Hepatocyte (in vitro differentiated cells): ENCODE data around the gene CETN3. TPM values are rescaled to one million over a fixed set of nuclear protein-coding genes. Genes with fewer than 3 reads are reported as not detected.

Experiments used
- DNase-seq: peaks from one replicate; pipeline ENCODE4 v3.0.0-alpha.2; 2016; ENCODE audit warnings: low spot score
- H2AFZ ChIP-seq: fragments of 200-600 bp; sonication (generic); 2 replicates; pipeline ENCODE4 v1.6.0; 2016; ENCODE audit warnings: antibody characterized with exemption, mild to moderate bottlenecking
- H3K27ac ChIP-seq: fragments of 200-600 bp; sonication (generic); 2 replicates; pipeline ENCODE4 v1.5.1; 2016; ENCODE audit warnings: mild to moderate bottlenecking
- H3K27me3 ChIP-seq: fragments of 200-600 bp; sonication (generic); 2 replicates; pipeline ENCODE4 v1.6.1; 2016
- H3K36me3 ChIP-seq: fragments of 200-600 bp; sonication (generic); replicated peaks from 2 replicates; pipeline ENCODE4 v1.5.1; 2016; ENCODE audit warnings: low read depth; ENCODE audit not compliant: insufficient read depth
- H3K4me1 ChIP-seq: fragments of 200-600 bp; sonication (generic); 2 replicates; pipeline ENCODE4 v1.5.1; 2016; ENCODE audit warnings: mild to moderate bottlenecking, moderate library complexity; ENCODE audit not compliant: insufficient read depth
- H3K4me2 ChIP-seq: fragments of 200-600 bp; sonication (generic); 2 replicates; pipeline ENCODE4 v1.6.0; 2016
- H3K4me3 ChIP-seq: fragments of 200-600 bp; sonication (generic); 2 replicates; pipeline ENCODE4 v1.5.1; 2016; ENCODE audit warnings: mild to moderate bottlenecking
- H3K79me2 ChIP-seq: fragments of 200-600 bp; sonication (generic); 2 replicates; pipeline ENCODE4 v1.6.0; 2017; ENCODE audit warnings: mild to moderate bottlenecking
- H3K9me2 ChIP-seq: fragments of 200-600 bp; sonication (generic); replicated peaks from 2 replicates; pipeline ENCODE4 v1.6.0; 2017; ENCODE audit warnings: mild to moderate bottlenecking; ENCODE audit not compliant: insufficient read depth
- H3K9me3 ChIP-seq: fragments of 200-600 bp; sonication (generic); 2 replicates; pipeline ENCODE4 v1.5.1; 2016; ENCODE audit warnings: low read depth, mild to moderate bottlenecking
- H4K20me1 ChIP-seq: fragments of 200-600 bp; sonication (generic); 2 replicates; pipeline ENCODE4 v1.6.0; 2016; ENCODE audit warnings: mild to moderate bottlenecking; ENCODE audit not compliant: insufficient read depth, poor library complexity, severe bottlenecking
- EZH2 ChIP-seq: fragments of 200-600 bp; sonication (generic); IDR thresholded peaks from 2 replicates; pipeline ENCODE4 v1.6.1; 2016; ENCODE audit warnings: antibody characterized with exemption, mild to moderate bottlenecking, borderline replicate concordance
- EZH2phosphoT487 ChIP-seq: fragments of 200-600 bp; sonication (generic); IDR thresholded peaks from one replicate; pipeline ENCODE4 v1.6.1; 2018; ENCODE audit warnings: antibody characterized with exemption, mild to moderate bottlenecking, low read depth, moderate library complexity; ENCODE audit not compliant: unreplicated experiment, severe bottlenecking
- WGBS: methylation state at CpG from one replicate; pipeline ENCODE4 v1.1.6; 2016; ENCODE audit warnings: low lambda C conversion rate; ENCODE audit errors: missing lambda C conversion rate; 5-methylcytosine and 5-hydroxymethylcytosine counted together
- polyA plus RNA-seq: library from polyadenylated mRNA; unstranded; fragments of >200 nt; fragmentation: Nextera tagmentation; extraction: Ambion mirVana; gene quantifications from 2 replicates; pipeline ENCODE4 v1.2.1, GENCODE V29; 2016
- total RNA-seq: library from RNA; depleted of rRNA; stranded (reverse); fragments of >200 nt; gene quantifications from 2 replicates; pipeline ENCODE4 v1.2.3, GENCODE V29; 2014
- TF ChIP-seq, protein P1 (sequence below): fragments of 200-600 bp; sonication (generic); IDR thresholded peaks from 2 replicates; pipeline ENCODE4 v1.5.1; 2016; ENCODE audit warnings: antibody characterized with exemption, mild to moderate bottlenecking; ENCODE audit not compliant: poor library complexity

CETN3 gene
- total and polyA plus RNA-seq, 2 experiments from 2014 or later, result 15.7 to 37.0 TPM

DNA sequence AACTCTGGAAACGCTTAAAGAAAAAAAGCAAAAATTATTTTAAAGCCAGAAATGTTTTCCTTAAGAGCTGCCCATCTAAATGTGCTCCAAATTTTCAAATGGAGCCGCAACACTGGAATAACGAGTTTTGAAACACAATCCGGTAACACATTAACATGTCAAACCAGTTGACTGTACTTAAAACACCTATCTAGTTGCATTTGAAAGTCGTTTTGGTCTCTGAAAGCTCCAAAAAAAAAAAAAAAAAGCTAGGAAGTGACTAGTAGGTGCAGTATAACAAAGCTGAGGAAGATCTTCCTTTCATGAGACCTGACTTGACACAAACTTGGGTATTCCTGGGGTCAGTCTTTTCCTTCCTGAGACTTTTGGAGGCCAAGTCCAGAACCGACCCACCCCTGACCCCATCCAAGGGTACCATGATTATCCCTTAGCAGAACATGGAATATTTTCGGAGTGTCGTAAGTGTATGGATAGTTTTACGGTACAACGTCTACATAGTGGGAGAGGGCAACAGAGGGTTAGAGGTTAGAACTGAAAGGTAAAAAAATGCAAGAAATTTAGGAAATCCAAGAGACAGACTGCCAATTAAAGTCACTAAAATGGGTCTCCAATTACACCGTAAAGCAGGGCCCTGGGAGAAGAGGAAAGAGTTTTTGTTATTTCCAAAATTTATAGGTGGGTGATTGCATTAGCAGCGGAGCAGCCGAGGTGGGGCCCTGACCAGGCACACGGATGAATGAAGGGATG lies 812 bp downstream of the CETN3 start:
- no peaks in the 10 kb centered on the region for H3K9me2 ChIP-seq
- peak overlapping the region; percentile 90 for H3K4me2 ChIP-seq
- no peaks in the 10 kb centered on the region for H3K4me1 ChIP-seq
- WGBS, result 5% methylated on average over 14 of the region's 14 CpGs
- DNase-seq, result peak; percentile 15
- TF ChIP-seq EZH2phosphoT487, result no peak
- TF ChIP-seq, protein P1, sequence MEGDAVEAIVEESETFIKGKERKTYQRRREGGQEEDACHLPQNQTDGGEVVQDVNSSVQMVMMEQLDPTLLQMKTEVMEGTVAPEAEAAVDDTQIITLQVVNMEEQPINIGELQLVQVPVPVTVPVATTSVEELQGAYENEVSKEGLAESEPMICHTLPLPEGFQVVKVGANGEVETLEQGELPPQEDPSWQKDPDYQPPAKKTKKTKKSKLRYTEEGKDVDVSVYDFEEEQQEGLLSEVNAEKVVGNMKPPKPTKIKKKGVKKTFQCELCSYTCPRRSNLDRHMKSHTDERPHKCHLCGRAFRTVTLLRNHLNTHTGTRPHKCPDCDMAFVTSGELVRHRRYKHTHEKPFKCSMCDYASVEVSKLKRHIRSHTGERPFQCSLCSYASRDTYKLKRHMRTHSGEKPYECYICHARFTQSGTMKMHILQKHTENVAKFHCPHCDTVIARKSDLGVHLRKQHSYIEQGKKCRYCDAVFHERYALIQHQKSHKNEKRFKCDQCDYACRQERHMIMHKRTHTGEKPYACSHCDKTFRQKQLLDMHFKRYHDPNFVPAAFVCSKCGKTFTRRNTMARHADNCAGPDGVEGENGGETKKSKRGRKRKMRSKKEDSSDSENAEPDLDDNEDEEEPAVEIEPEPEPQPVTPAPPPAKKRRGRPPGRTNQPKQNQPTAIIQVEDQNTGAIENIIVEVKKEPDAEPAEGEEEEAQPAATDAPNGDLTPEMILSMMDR, result no peak
- H3K27ac ChIP-seq, result peak overlapping the region; percentile 97
- peaks cover 32% of the 10 kb centered on the region for H3K79me2 ChIP-seq
- H4K20me1 ChIP-seq, result no peaks in the 10 kb centered on the region
- peak overlapping the region; percentile 95 for H2AFZ ChIP-seq
- peak overlapping the region; percentile 80 for H3K4me3 ChIP-seq
- H3K9me3 ChIP-seq, result no peaks in the 10 kb centered on the region
- H3K36me3 ChIP-seq, result no peaks in the 10 kb centered on the region
- H3K27me3 ChIP-seq, result no peaks in the 10 kb centered on the region

DNA sequence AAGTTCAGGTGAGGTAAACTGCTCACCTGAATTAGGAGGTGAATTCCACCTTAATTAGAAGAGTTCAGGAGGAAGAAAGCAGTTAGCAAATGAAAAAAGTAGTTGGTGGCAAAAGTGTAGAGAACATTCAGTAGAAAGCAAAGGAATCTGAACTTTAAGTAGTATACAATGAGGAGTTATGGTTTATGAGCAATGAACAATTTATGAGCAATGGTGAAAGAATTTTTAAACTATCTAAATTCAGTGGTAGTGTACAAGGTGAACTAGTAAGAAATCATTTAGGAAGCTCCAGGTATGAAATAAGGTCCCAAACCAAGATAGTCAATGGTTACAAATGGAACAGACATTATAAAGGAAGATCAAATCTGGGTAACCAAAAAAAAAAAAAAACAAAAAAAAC lies 3.1 kb downstream of the CETN3 start:
- no peaks in the 10 kb centered on the region for H3K9me2 ChIP-seq
- no peak overlapping the region for H3K4me2 ChIP-seq
- peaks cover 32% of the 10 kb centered on the region for H3K79me2 ChIP-seq
- no peaks in the 10 kb centered on the region for H3K4me1 ChIP-seq
- no peak overlapping the region for H3K27ac ChIP-seq
- TF ChIP-seq EZH2 (no peak), EZH2phosphoT487 (no peak)
- no peaks in the 10 kb centered on the region for H3K27me3 ChIP-seq
- no peak overlapping the region for H2AFZ ChIP-seq
- no peak overlapping the region for H3K4me3 ChIP-seq
- no peaks in the 10 kb centered on the region for H3K9me3 ChIP-seq
- H4K20me1 ChIP-seq, result no peaks in the 10 kb centered on the region
- no peaks in the 10 kb centered on the region for H3K36me3 ChIP-seq
- DNase-seq, result no peak

DNA sequence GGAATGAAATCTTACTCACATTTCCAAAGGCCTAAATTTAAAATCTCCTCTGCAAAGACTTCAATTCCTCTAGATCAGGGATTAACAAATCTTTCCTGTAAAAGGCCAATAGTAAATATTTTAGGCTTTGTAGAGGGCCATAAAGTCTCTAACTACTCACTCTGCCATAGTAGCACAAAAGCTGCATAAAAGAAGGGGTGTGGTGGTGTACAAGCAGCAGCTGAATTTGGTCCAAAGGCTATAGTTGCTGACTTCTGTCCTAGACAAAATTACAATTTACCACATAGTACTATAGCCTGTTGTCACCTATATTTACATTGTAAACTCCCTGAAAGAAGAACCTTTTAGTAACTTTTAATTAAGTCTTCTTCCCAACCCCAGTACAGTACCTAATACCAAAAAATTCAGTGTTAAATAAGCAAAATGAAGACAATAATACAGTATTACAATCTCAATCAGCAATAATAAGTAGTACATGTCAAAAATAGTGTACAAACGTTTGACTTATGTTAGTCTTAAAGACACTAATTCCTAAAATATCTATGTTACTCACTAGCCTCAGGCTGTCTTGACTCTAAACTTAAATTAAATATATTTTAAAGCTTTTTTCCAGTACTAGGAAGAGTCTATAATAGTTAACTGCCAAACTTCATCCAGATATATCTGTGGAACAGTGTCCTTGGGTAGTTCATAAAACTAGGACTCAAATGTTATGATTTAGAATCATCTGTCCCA lies 6.9 kb downstream of the CETN3 start:
- H3K27ac ChIP-seq, result no peak overlapping the region
- WGBS, result 82% methylated on average over 1 of the region's 1 CpG

More for the DNA sequence above, 6.9 kb downstream of the CETN3 start:
- no peak overlapping the region for H3K4me3 ChIP-seq
- H4K20me1 ChIP-seq, result no peaks in the 10 kb centered on the region
- no peaks in the 10 kb centered on the region for H3K9me3 ChIP-seq
- DNase-seq, result no peak
- H3K27me3 ChIP-seq, result no peaks in the 10 kb centered on the region
- TF ChIP-seq EZH2, result no peak
- TF ChIP-seq, protein P1, result no peak
- TF ChIP-seq EZH2phosphoT487, result no peak
- H3K4me2 ChIP-seq, result no peak overlapping the region
- peaks cover 24% of the 10 kb centered on the region for H3K79me2 ChIP-seq
- no peaks in the 10 kb centered on the region for H3K4me1 ChIP-seq
- H3K36me3 ChIP-seq, result no peaks in the 10 kb centered on the region
- no peaks in the 10 kb centered on the region for H3K9me2 ChIP-seq
- H2AFZ ChIP-seq, result no peak overlapping the region
